ENCODE measurements around the gene OR11H7.
"Not testable (repeated sequence)": the region's sequence is repeated elsewhere in the genome, so short reads cannot be mapped to it uniquely, and the experiment has no call there.

The OR11H7 gene

GRCh38 chr14:20280265-20280664, 51.5 kb downstream of the OR11H7 start:
- DNase-seq, result not testable (repeated sequence)
